ENCODE results near the gene PROKR2. TPM values are rescaled to one million over a fixed set of nuclear protein-coding genes. Genes with fewer than 3 reads are reported as not detected.

The PROKR2 gene
- total and polyA plus RNA-seq, 4 donors, result not detected

GRCh38 chr20:5313916-5314315 lies 2.8 kb downstream of the PROKR2 start:
- 91% methylated on average over 17 of the region's 17 CpGs for WGBS
- Histone ChIP-seq H3K9me3 (ENCODE audit: control insufficient read depth in 4 of 4, low read length in 3 of 4) (peaks cover 1 to 10% (median 4%) of the 10 kb centered on the region in 4 donors), H3K27me3 (ENCODE audit: control insufficient read depth in 4 of 4, insufficient read depth in 4 of 4, low read length in 3 of 4) (peaks cover under 1 to 12% (median 6%) of the 10 kb centered on the region in 4 donors), H3K9ac (ENCODE audit: low read depth in 1 of 2, low read length in 2 of 2) (no peak overlapping the region), H3K4me1 (ENCODE audit: control insufficient read depth in 4 of 4, insufficient read depth in 4 of 4, low read length in 3 of 4) (peaks cover 2 to 10% (median 5%) of the 10 kb centered on the region in 4 donors), H3K36me3 (ENCODE audit: control insufficient read depth in 4 of 4, insufficient read depth in 3 of 4, low read depth in 1 of 4, low read length in 3 of 4) (no peaks in the 10 kb centered on the region), H3K27ac (ENCODE audit: low read depth in 1 of 2, low read length in 2 of 2) (no peak overlapping the region), H3K4me3 (ENCODE audit: low read depth in 1 of 3, low read length in 3 of 3) (no peak overlapping the region)
- DNase-seq (ENCODE audit: low spot score), result no peak
- TF ChIP-seq HNF4A (conservative IDR thresholded peaks at IDR 0.05) (no peak), MAX (IDR thresholded peaks at IDR 0.05) (no peak), YY1 (IDR thresholded peaks at IDR 0.05) (no peak), FOXA2 (IDR thresholded peaks at IDR 0.05) (no peak), RAD21 (IDR thresholded peaks at IDR 0.05) (no peak), NR2F2 (IDR thresholded peaks at IDR 0.05) (no peak), TAF1 (conservative IDR thresholded peaks at IDR 0.05) (no peak)

- no peak for TF ChIP-seq MAX (IDR thresholded peaks at IDR 0.05)
- TF ChIP-seq HNF4A (conservative IDR thresholded peaks at IDR 0.05), result no peak
- TF ChIP-seq ZBTB33 (IDR thresholded peaks at IDR 0.05), result no peak
- TF ChIP-seq EGR1 (IDR thresholded peaks at IDR 0.05; ENCODE audit: low read depth in 2 of 2), result no peak
- no peak for TF ChIP-seq GABPA (IDR thresholded peaks at IDR 0.05 in 1 of 2, conservative IDR thresholded peaks at IDR 0.05 in 1 of 2)
- no peak for TF ChIP-seq YY1 (IDR thresholded peaks at IDR 0.05)
- no peak for TF ChIP-seq TAF1 (conservative IDR thresholded peaks at IDR 0.05)
- no peak for TF ChIP-seq RXRA (IDR thresholded peaks at IDR 0.05)
- no peak for TF ChIP-seq JUND (IDR thresholded peaks at IDR 0.05)
- TF ChIP-seq FOXA1 (IDR thresholded peaks at IDR 0.05), result no peak
- TF ChIP-seq HNF4G (IDR thresholded peaks at IDR 0.05), result no peak
- TF ChIP-seq NR2F2 (IDR thresholded peaks at IDR 0.05), result no peak
- no peak for TF ChIP-seq CTCF (IDR thresholded peaks at IDR 0.05; ENCODE audit: low read depth, low read length, missing input control)
- no peak for TF ChIP-seq REST (IDR thresholded peaks at IDR 0.05)
- TF ChIP-seq FOXA2 (IDR thresholded peaks at IDR 0.05), result no peak
- WGBS, result 66% methylated on average over 5 of the region's 5 CpGs
- Histone ChIP-seq H3K27ac (ENCODE audit: low read depth in 1 of 2, low read length in 2 of 2) (no peak overlapping the region), H3K4me3 (ENCODE audit: low read depth in 1 of 3, low read length in 3 of 3) (no peak overlapping the region), H3K9ac (ENCODE audit: low read depth in 1 of 2, low read length in 2 of 2) (no peak overlapping the region), H3K4me1 (ENCODE audit: control insufficient read depth in 4 of 4, insufficient read depth in 4 of 4, low read length in 3 of 4) (peaks cover 2 to 10% (median 5%) of the 10 kb centered on the region in 4 donors), H3K36me3 (ENCODE audit: control insufficient read depth in 4 of 4, insufficient read depth in 3 of 4, low read depth in 1 of 4, low read length in 3 of 4) (no peaks in the 10 kb centered on the region), H3K27me3 (ENCODE audit: control insufficient read depth in 4 of 4, insufficient read depth in 4 of 4, low read length in 3 of 4) (peaks cover 0 to 10% (median 3%) of the 10 kb centered on the region in 4 donors), H3K9me3 (ENCODE audit: control insufficient read depth in 4 of 4, low read length in 3 of 4) (peaks cover 4 to 13% (median 5%) of the 10 kb centered on the region in 4 donors)
- no peak for DNase-seq (ENCODE audit: low spot score)
Measured at GRCh38 chr20:5312518-5312917, 4.2 kb downstream of the PROKR2 start.

Measured in liver (tissue), 9 donors.